HG03045 (cell line): Measurements from ENCODE around the gene IQGAP2.
"Not testable (repeated sequence)": the region's sequence is repeated elsewhere in the genome, so short reads cannot be mapped to it uniquely, and the experiment has no call there.

Experiments
- ATAC-seq: cut with Tn5 transposase; IDR thresholded peaks from one replicate; pipeline ENCODE4 v1.9.1; 2021; ENCODE audit warnings: mild to moderate bottlenecking, moderate library complexity; ENCODE audit not compliant: unreplicated experiment

The IQGAP2 gene, protein sequence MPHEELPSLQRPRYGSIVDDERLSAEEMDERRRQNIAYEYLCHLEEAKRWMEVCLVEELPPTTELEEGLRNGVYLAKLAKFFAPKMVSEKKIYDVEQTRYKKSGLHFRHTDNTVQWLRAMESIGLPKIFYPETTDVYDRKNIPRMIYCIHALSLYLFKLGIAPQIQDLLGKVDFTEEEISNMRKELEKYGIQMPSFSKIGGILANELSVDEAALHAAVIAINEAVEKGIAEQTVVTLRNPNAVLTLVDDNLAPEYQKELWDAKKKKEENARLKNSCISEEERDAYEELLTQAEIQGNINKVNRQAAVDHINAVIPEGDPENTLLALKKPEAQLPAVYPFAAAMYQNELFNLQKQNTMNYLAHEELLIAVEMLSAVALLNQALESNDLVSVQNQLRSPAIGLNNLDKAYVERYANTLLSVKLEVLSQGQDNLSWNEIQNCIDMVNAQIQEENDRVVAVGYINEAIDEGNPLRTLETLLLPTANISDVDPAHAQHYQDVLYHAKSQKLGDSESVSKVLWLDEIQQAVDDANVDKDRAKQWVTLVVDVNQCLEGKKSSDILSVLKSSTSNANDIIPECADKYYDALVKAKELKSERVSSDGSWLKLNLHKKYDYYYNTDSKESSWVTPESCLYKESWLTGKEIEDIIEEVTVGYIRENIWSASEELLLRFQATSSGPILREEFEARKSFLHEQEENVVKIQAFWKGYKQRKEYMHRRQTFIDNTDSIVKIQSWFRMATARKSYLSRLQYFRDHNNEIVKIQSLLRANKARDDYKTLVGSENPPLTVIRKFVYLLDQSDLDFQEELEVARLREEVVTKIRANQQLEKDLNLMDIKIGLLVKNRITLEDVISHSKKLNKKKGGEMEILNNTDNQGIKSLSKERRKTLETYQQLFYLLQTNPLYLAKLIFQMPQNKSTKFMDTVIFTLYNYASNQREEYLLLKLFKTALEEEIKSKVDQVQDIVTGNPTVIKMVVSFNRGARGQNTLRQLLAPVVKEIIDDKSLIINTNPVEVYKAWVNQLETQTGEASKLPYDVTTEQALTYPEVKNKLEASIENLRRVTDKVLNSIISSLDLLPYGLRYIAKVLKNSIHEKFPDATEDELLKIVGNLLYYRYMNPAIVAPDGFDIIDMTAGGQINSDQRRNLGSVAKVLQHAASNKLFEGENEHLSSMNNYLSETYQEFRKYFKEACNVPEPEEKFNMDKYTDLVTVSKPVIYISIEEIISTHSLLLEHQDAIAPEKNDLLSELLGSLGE (N-terminal part only)

DNA sequence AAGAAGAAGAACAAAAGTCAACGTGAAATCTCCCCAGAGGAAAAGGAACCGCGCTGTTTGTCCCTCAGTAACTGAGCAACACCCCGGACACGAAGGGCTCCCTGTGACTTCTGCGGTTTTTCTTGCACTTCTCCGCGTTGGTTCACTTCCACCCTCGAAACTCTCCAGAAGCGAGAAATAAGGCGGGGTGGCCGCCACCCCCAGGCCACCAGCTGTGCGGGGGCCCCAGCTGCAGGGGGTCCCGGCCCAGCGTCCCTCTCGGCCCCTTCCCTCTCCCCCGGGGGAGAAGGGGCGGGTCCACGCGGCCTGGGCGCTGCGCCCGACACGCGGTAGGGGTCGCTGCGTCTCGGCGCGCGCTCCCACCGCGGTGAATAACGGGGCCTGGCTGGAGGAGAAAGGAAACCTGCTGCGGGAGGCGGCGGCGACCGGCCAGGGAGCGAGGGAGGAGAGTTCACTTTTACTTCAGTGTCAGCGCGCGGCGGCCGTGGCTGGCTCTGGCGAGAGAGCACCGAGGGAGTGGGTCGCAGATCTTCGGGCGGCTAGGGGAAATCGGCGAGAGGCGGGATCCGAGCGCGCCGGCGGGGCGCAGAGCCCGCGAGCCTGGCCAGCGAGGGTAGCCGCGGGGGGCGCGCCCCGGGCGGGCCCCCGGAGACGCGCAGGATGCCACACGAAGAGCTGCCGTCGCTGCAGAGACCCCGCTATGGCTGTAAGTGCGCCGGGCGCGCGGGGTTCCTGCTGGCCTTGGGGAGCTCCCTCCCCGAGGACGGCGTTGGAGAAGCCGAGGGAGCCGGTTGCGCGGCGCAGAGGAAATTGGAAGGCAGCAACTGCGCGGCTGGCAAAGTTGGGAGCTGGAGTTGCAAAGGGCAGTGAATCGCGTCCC is at the start of gene IQGAP2:
TSS of gene IQGAP2 (plus strand) at position 400 of the 880 bp plus-strand sequence. CDS start at position 661, 261 bp downstream.
- ATAC-seq: peak; percentile 63

DNA sequence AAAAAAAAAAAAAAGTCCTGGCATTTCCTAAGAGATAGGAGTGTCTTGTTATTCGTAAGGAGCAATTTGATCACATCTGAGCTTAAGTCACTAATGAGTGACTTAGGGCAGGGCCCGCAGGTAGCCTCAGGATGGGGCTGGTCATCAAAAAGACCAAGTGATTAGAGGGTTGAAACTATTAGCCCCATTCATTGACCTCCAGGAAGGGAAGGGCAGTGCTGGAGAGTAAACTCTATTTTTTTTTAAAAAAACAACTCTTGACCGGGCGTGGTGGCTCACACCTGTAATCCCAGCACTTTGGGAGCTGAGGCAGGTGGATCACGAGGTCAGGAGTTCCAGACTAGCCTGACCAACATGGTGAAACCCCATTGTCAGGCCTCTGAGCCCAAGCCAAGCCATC is 46.2 kb upstream of the IQGAP2 start:
- ATAC-seq: no peak

- no peak for ATAC-seq
These were observed 39.5 kb upstream of the IQGAP2 start for GRCh38 chr5:76363352-76364225.

DNA sequence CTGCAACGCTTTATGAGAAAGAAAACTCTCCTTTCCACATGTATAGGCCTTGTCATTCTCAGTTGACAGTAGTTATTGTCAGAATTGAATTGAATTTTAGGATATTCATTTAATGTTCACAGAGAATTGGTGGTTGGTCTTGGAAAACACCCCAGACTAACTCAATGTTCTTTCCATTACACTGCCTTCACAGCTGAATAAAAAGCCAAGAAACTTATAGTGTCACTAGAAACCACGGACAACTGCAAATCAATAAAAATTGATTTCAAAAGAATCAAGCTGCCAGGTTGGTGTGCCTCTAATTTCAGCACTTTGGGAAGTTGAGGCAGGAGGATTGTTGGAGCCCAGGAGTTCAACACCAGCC is 38.9 kb upstream of the IQGAP2 start:
- no peak for ATAC-seq

DNA sequence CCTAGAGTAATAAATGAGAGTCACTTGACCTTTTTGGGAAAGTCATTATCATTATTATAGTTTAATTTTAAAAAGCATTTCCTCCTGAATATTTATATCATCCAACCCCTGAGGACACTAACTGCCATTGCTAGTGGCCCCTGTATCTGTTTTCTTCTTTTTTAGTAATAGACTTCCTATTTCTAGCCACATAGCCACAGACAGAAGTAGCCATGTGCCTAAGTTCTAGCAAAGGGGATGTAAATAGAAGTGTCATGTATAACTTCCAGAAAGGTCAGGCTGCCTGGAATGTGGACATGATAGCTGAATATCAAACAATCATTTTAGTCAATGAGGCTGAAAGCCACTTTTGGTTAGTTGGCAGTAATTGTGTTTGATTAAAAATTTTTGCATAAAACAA is 37.5 kb upstream of the IQGAP2 start:
- no peak for ATAC-seq

GRCh38 chr5:76366596-76366995 is 36.5 kb upstream of the IQGAP2 start:
- ATAC-seq: no peak

DNA sequence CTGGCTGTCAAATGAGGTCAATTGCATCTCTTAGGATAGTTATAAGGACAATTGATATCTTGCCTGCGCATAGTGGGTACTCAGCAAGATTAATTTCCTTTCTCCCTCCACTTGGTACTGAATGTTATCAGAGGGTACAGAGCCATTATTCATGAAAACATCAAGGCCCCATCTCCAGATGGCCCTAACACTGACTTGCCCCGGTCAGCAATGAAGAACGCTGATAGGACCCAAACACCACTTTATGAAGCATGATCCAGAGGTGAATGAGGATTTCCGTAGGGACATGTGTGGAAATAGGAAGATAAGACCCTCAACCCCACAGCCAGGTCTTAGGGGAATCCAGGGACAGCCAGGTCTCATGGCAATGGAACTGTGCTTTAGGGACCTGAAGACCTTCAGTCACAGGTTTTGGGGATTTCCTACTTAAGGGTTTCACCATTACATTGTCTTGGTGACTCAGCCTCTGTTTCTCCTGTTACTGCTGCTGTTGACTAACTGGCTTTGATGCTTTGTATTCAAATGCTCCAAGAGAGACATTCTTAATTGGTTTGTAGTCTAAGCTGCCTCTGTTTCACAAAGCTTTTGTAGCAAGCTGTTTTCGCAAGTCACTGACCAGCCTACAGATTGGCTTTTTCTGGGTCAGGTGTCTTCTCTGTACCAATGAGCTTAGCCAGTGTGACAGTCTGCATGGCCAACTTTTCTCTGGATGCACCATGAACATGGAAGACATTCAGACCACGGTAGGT is 35.3 kb upstream of the IQGAP2 start:
- ATAC-seq: no peak

- no peak for ATAC-seq
These were observed 34.1 kb upstream of the IQGAP2 start for GRCh38 chr5:76368941-76369340.

DNA sequence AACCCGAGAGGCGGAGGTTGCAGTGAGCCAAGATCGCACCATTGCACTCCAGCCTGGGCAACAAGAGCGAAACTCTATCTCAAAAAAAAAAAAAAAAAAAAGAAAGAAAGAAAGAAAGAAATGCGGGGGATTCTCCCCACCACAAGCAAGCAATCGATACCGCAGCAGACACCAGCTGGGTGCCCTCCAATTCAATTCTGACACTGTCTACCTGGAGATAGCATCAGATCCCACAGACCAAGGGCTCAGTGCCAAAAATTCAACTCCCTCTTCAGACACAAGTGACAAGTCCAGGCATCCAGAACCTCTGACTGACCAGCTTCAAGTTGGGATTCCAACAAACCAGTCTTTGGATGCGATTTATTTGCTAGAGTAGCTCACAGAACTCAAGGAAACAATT is 33.4 kb upstream of the IQGAP2 start:
- not testable (repeated sequence) for ATAC-seq

- no peak for ATAC-seq
These were observed 31.1 kb upstream of the IQGAP2 start for GRCh38 chr5:76371960-76372322.

DNA sequence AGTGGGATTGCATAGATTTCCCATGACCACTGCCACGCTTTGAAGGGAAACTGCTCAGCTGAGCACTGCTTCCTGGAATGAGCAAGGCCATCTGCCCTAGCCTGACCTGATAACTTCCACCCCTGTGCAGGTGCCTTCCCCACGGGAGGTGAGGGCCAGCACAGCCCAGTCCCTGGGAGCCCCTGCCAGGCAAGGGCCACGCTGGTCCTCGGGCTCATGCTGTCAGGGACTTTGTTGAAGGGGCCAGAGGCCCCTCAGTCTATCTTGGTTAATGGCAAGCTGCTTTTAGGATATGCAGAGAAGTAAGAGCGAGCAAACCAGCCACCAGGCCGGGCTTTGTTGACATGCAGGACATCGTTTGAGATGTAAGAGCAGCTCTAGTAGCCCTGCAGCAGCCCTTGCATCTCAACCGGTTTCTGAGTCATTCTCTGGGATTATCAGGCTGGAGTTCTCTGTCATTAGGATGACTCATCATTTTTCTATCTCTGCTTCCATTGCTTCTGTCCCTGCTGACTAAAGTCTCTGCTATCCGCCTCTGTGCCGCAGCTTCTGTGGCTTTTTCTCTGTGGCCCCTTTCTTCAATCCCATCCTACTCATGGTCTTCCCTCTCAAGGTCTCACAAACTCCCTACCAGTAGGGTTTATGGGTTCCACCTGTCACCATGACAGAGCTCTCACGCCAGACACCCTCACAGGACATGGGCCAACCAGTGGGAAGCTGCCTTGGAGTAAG is 30.6 kb upstream of the IQGAP2 start:
- ATAC-seq: no peak

GRCh38 chr5:76376148-76376865 is 26.8 kb upstream of the IQGAP2 start:
- ATAC-seq: no peak

GRCh38 chr5:76376866-76377230 is 26.2 kb upstream of the IQGAP2 start:
- ATAC-seq: no peak

DNA sequence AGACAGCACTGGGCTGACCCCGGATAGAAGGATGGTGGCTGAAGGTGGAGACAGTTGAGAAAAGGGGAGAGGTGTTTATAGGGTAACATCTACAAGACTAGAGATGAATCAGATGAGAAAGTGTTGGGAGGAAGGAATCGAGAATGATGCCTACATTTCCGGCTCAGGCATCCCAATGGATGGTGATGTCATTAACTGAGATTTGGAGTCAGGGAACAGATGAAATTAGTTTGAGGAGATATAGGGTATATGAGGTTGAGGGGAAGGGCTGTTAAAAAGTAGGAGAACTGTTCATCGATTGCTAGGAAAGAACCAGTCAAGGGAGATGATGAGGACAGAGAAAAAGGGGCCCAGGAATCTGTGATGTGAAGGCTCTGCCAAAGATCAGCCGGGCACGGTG is 24.7 kb upstream of the IQGAP2 start:
- no peak for ATAC-seq

GRCh38 chr5:76379316-76379715 is 23.8 kb upstream of the IQGAP2 start:
- ATAC-seq: no peak

GRCh38 chr5:76379855-76380254 is 23.2 kb upstream of the IQGAP2 start:
- no peak for ATAC-seq

DNA sequence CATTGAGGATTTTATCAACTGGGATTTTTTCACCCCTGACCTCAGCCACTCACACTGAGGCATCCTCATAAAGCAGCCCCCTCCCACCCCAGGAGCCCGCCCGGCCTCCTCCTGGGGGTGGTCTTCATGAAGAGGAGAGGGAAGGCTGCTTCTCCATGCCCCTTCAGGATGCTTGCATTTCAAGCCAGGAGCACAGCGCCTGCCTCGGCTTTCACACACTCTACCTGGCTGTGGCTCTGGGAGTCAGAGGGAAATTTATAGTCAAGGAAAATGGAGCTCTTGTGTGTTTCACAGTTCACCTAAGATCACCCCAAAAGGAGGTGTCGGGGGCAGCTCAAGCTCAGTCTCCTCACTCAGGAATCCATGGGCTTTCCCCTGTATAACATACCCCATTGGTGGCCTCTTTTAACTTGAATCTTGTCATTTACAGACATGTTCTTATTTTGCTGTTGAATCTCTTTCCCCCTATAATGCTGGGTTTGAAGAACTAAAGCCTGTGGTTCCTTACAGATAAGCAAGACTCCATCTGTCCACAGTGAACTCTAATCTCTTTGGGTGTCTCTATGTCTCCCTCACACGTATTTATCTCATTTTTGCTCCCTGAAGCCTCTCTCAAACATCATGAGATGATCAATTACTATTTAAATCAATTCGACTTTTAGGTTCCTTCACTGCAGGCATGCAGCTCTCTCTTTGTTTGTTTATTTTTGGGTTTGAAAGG is 22.6 kb upstream of the IQGAP2 start:
- no peak for ATAC-seq
